Measurements from ENCODE around the gene GSS. TPM values are rescaled to one million over a fixed set of nuclear protein-coding genes. Genes with fewer than 3 reads are reported as not detected.

The GSS gene
- total and polyA plus RNA-seq, 2 donors (not counting 1 experiment from before 2014, with no cell fraction given) = 55.3 to 71.3 TPM

DNA sequence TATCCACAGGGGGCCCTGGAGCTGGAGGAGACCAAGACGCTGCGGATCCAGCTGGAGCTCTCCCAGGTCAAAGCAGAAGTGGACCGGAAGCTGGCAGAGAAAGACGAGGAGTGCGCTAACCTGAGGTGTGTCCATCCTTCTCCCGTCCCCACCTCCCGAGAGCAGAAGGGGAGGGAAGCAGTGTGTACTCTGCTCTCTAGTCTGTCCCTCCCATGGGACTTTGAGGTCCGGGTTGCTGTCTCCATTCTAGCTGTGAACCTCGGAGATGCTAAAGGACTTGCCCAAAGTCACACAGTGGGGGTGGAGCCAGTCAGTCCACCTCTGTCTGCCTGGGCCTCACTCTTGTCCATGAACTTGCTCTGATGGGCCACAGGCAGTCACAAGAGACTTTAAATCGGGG, 44.2 kb upstream of the GSS start:
- H3K4me3 ChIP-seq (replicated peaks in 1 of 4; ENCODE audit: control extremely low read depth in 1 of 4, insufficient read depth in 1 of 4, low read depth in 3 of 4, low read length in 4 of 4) = no peak overlapping the region
- H3K27ac ChIP-seq (ENCODE audit: insufficient read depth, low read length) = no peak overlapping the region
- no peak for DNase-seq (ENCODE audit: low read depth in 2 of 2)
- peaks cover 38% of the 10 kb centered on the region for H3K36me3 ChIP-seq (ENCODE audit: control insufficient read depth, insufficient read depth, low read length)
- no peaks in the 10 kb centered on the region for H3K27me3 ChIP-seq (ENCODE audit: control insufficient read depth, insufficient read depth, low read length)
- no peak overlapping the region for H3K9ac ChIP-seq (ENCODE audit: insufficient read depth, low read length)
- no peaks in the 10 kb centered on the region for H4K20me1 ChIP-seq (ENCODE audit: control insufficient read depth, extremely low read depth, insufficient read depth, low read length)
- H3K79me2 ChIP-seq (ENCODE audit: control insufficient read depth, insufficient read depth, low read length) = no peaks in the 10 kb centered on the region
- no peaks in the 10 kb centered on the region for H3K9me3 ChIP-seq (ENCODE audit: control insufficient read depth, insufficient read depth, low read depth, low read length)
- no peak overlapping the region for H2AFZ ChIP-seq (ENCODE audit: low read length)
- TF ChIP-seq, protein P1, sequence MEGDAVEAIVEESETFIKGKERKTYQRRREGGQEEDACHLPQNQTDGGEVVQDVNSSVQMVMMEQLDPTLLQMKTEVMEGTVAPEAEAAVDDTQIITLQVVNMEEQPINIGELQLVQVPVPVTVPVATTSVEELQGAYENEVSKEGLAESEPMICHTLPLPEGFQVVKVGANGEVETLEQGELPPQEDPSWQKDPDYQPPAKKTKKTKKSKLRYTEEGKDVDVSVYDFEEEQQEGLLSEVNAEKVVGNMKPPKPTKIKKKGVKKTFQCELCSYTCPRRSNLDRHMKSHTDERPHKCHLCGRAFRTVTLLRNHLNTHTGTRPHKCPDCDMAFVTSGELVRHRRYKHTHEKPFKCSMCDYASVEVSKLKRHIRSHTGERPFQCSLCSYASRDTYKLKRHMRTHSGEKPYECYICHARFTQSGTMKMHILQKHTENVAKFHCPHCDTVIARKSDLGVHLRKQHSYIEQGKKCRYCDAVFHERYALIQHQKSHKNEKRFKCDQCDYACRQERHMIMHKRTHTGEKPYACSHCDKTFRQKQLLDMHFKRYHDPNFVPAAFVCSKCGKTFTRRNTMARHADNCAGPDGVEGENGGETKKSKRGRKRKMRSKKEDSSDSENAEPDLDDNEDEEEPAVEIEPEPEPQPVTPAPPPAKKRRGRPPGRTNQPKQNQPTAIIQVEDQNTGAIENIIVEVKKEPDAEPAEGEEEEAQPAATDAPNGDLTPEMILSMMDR (conservative IDR thresholded peaks at IDR 0.05 in 1 of 2, IDR thresholded peaks at IDR 0.05 in 1 of 2; ENCODE audit: low read depth in 1 of 2, low read length in 2 of 2) = no peak
- TF ChIP-seq EZH2 (IDR thresholded peaks at IDR 0.05; ENCODE audit: low read length, missing control alignments) = no peak
- H3K4me2 ChIP-seq (ENCODE audit: extremely low read depth, insufficient read depth, low read length) = no peak overlapping the region
- H3K4me1 ChIP-seq (ENCODE audit: control insufficient read depth, extremely low read depth, insufficient read depth, low read length) = peaks cover 2% of the 10 kb centered on the region

DNA sequence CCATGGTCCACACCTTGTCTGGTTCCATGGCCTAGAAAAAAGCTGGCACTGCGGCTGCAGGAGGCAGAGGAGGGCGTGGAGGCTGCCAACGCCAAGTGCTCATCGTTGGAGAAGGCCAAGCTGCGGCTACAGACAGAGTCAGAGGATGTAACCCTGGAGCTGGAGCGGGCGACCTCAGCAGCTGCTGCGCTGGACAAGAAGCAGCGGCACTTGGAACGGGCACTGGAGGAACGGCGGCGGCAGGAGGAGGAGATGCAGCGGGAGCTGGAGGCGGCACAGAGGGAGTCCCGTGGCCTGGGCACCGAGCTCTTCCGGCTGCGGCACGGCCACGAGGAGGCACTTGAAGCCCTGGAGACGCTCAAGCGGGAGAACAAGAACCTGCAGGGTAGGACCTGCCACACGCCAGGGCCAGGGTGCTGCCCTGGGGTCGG, 43.4 kb upstream of the GSS start:
- Histone ChIP-seq H4K20me1 (ENCODE audit: control insufficient read depth, extremely low read depth, insufficient read depth, low read length) (no peaks in the 10 kb centered on the region), H3K4me1 (ENCODE audit: control insufficient read depth, extremely low read depth, insufficient read depth, low read length) (peaks cover 2% of the 10 kb centered on the region), H3K4me3 (replicated peaks in 1 of 4; ENCODE audit: control extremely low read depth in 1 of 4, insufficient read depth in 1 of 4, low read depth in 3 of 4, low read length in 4 of 4) (no peak overlapping the region), H3K4me2 (ENCODE audit: extremely low read depth, insufficient read depth, low read length) (no peak overlapping the region), H3K9me3 (ENCODE audit: control insufficient read depth, insufficient read depth, low read depth, low read length) (no peaks in the 10 kb centered on the region), H3K79me2 (ENCODE audit: control insufficient read depth, insufficient read depth, low read length) (no peaks in the 10 kb centered on the region), H2AFZ (ENCODE audit: low read length) (no peak overlapping the region), H3K27ac (ENCODE audit: insufficient read depth, low read length) (no peak overlapping the region), H3K36me3 (ENCODE audit: control insufficient read depth, insufficient read depth, low read length) (peaks cover 33% of the 10 kb centered on the region), H3K9ac (ENCODE audit: insufficient read depth, low read length) (no peak overlapping the region), H3K27me3 (ENCODE audit: control insufficient read depth, insufficient read depth, low read length) (no peaks in the 10 kb centered on the region)
- DNase-seq (ENCODE audit: low read depth in 2 of 2) = no peak
- TF ChIP-seq EZH2 (IDR thresholded peaks at IDR 0.05; ENCODE audit: low read length, missing control alignments) = no peak
- TF ChIP-seq, protein P1 (conservative IDR thresholded peaks at IDR 0.05 in 1 of 2, IDR thresholded peaks at IDR 0.05 in 1 of 2; ENCODE audit: low read depth in 1 of 2, low read length in 2 of 2) = no peak

DNA sequence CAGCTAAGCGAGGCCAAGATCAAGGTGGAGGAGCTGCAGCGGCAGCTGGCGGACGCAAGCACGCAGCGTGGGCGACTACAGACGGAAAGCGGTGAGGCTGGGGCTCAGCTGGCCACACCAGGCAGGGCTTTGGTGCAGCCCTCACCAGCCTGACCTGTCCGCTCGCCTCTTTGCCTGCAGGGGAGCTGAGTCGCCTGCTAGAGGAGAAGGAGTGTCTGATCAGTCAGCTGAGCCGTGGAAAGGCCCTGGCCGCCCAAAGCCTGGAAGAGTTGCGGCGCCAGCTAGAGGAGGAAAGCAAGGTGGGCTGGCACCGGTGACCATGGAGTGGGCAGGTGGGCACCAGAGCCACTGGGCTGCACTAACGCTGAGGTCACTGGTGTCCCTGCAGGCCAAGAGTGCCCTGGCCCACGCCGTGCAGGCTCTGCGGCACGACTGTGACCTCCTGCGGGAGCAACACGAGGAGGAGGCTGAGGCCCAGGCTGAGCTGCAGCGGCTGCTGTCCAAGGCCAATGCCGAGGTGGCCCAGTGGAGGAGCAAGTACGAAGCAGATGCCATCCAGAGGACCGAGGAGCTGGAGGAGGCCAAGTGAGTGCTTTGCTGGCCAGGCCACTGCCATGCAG, 42.8 kb upstream of the GSS start:
- Histone ChIP-seq H3K4me1 (ENCODE audit: control insufficient read depth, extremely low read depth, insufficient read depth, low read length) (peaks cover 2% of the 10 kb centered on the region), H3K9ac (ENCODE audit: insufficient read depth, low read length) (no peak overlapping the region), H3K27ac (ENCODE audit: insufficient read depth, low read length) (no peak overlapping the region), H4K20me1 (ENCODE audit: control insufficient read depth, extremely low read depth, insufficient read depth, low read length) (no peaks in the 10 kb centered on the region), H2AFZ (ENCODE audit: low read length) (no peak overlapping the region), H3K36me3 (ENCODE audit: control insufficient read depth, insufficient read depth, low read length) (peaks cover 31% of the 10 kb centered on the region), H3K4me3 (replicated peaks in 1 of 4; ENCODE audit: control extremely low read depth in 1 of 4, insufficient read depth in 1 of 4, low read depth in 3 of 4, low read length in 4 of 4) (no peak overlapping the region), H3K79me2 (ENCODE audit: control insufficient read depth, insufficient read depth, low read length) (no peaks in the 10 kb centered on the region), H3K9me3 (ENCODE audit: control insufficient read depth, insufficient read depth, low read depth, low read length) (no peaks in the 10 kb centered on the region), H3K4me2 (ENCODE audit: extremely low read depth, insufficient read depth, low read length) (no peak overlapping the region), H3K27me3 (ENCODE audit: control insufficient read depth, insufficient read depth, low read length) (no peaks in the 10 kb centered on the region)
- TF ChIP-seq, protein P1 (conservative IDR thresholded peaks at IDR 0.05 in 1 of 2, IDR thresholded peaks at IDR 0.05 in 1 of 2; ENCODE audit: low read depth in 1 of 2, low read length in 2 of 2) = no peak
- TF ChIP-seq EZH2 (IDR thresholded peaks at IDR 0.05; ENCODE audit: low read length, missing control alignments) = no peak
- DNase-seq (ENCODE audit: low read depth in 2 of 2) = no peak
